ENCODE measurements around the gene RETREG3. TPM values are rescaled to one million over a fixed set of nuclear protein-coding genes. Genes with fewer than 3 reads are reported as not detected.
"Not testable (repeated sequence)": the region's sequence is repeated elsewhere in the genome, so short reads cannot be mapped to it uniquely, and the experiment has no call there.

RETREG3 gene
- total RNA-seq, 1 experiment from 2014 or later, result 46.0 TPM

- ChIA-PET CTCF (interaction anchor here (0.7 to 7.0 kb wide), 12 partner anchors 9 to 211 kb away, joined by 3 to 61 read pairs (median 4); partner anchors contain the start of genes PLEKHH3, RETREG3 and TUBG1), POLR2A (interaction anchor here (0.6 to 8.2 kb wide), 13 partner anchors 9 to 88 kb away, joined by 3 to 110 read pairs (median 9); partner anchors contain the start of genes PLEKHH3, PSMC3IP, RETREG3 and TUBG1)
- peaks cover 15% of the 10 kb centered on the region for H3K4me1 Mint-ChIP-seq (ENCODE audit: insufficient read depth, unreplicated experiment)
- peak; percentile 14 for DNase-seq (ENCODE audit: unreplicated experiment)
- no peak overlapping the region for H3K4me3 Mint-ChIP-seq (ENCODE audit: unreplicated experiment)
- no peaks in the 10 kb centered on the region for H3K9me3 Mint-ChIP-seq (ENCODE audit: unreplicated experiment)
- BruUV-seq (replicated peaks), result no TSS peak
- H3K27ac Mint-ChIP-seq (ENCODE audit: low read depth, unreplicated experiment), result no peak overlapping the region
- TF ChIP-seq, protein P1, sequence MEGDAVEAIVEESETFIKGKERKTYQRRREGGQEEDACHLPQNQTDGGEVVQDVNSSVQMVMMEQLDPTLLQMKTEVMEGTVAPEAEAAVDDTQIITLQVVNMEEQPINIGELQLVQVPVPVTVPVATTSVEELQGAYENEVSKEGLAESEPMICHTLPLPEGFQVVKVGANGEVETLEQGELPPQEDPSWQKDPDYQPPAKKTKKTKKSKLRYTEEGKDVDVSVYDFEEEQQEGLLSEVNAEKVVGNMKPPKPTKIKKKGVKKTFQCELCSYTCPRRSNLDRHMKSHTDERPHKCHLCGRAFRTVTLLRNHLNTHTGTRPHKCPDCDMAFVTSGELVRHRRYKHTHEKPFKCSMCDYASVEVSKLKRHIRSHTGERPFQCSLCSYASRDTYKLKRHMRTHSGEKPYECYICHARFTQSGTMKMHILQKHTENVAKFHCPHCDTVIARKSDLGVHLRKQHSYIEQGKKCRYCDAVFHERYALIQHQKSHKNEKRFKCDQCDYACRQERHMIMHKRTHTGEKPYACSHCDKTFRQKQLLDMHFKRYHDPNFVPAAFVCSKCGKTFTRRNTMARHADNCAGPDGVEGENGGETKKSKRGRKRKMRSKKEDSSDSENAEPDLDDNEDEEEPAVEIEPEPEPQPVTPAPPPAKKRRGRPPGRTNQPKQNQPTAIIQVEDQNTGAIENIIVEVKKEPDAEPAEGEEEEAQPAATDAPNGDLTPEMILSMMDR (IDR thresholded peaks at IDR 0.05; ENCODE audit: unreplicated experiment), result no peak
- intact Hi-C loops (cut with micrococcal nuclease), result loop anchor here (1.0 kb wide), 1 partner anchor 145 kb away; no protein-coding TSS in a partner anchor
- H3K27me3 Mint-ChIP-seq (ENCODE audit: insufficient read depth, unreplicated experiment), result no peaks in the 10 kb centered on the region
- H3K36me3 Mint-ChIP-seq (ENCODE audit: insufficient read depth, unreplicated experiment), result peaks cover 32% of the 10 kb centered on the region
These were observed 8.8 kb upstream of the RETREG3 start for GRCh38 chr17:42617956-42618431.

DNA sequence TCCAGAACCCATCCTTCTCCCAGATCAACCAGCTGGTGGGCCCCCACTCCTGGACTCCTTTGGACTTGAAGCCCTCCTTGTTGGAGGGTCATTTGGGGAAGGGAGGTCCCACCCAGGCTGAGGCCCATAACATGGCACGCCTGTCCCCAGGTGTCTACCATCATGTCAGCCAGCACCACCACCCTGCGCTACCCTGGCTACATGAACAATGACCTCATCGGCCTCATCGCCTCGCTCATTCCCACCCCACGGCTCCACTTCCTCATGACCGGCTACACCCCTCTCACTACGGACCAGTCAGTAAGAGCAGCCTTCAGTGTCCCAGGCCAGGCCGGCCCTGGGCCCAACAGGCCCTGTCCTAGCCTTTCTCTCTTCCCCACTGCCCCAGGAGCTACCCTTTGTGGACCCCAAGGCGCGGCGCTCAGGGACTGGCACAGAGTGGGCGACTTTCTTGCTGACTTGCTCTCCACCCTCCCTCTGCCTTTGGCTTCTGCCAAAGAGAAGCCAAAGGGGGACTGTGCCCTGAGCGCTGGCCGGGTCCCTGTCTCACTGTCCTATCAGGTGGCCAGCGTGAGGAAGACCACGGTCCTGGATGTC, 4.6 kb upstream of the RETREG3 start:
- intact Hi-C loops (cut with micrococcal nuclease), result no loop called here
- ChIA-PET POLR2A (interaction anchor here (0.6 to 0.7 kb wide), 3 partner anchors 11 to 69 kb away, joined by 3 to 7 read pairs (median 4); no protein-coding TSS in a partner anchor), CTCF (interaction anchor here (0.7 kb wide), 1 partner anchor 10 kb away, joined by 3 read pairs; no protein-coding TSS in a partner anchor)
- Mint-ChIP-seq H3K27me3 (ENCODE audit: insufficient read depth, unreplicated experiment) (no peaks in the 10 kb centered on the region), H3K4me3 (ENCODE audit: unreplicated experiment) (no peak overlapping the region), H3K27ac (ENCODE audit: low read depth, unreplicated experiment) (no peak overlapping the region), H3K36me3 (ENCODE audit: insufficient read depth, unreplicated experiment) (peaks cover 38% of the 10 kb centered on the region), H3K9me3 (ENCODE audit: unreplicated experiment) (no peaks in the 10 kb centered on the region), H3K4me1 (ENCODE audit: insufficient read depth, unreplicated experiment) (peaks cover 10% of the 10 kb centered on the region)
- BruUV-seq (replicated peaks), result no TSS peak
- DNase-seq (ENCODE audit: unreplicated experiment), result no peak
- TF ChIP-seq, protein P1 (IDR thresholded peaks at IDR 0.05; ENCODE audit: unreplicated experiment), result no peak

DNA sequence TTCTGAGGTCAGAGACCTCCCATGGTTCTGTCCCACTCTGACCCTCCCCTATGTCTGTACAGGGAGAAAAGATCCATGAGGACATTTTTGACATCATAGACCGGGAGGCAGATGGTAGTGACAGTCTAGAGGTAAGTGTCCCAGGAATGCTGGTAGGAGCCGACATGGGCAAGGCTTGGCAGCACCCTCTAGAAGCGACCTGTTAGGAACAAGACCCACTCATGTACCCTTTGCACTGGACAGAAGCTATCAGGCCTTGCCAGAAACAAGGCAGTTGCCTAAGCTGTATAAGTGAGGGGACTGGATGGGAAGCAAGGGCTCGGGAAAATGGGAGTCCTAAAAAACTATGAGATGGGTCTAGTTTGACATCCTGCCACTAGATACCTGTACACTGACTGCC, 2.8 kb upstream of the RETREG3 start:
- Mint-ChIP-seq H3K4me3 (ENCODE audit: unreplicated experiment) (no peak overlapping the region), H3K9me3 (ENCODE audit: unreplicated experiment) (no peaks in the 10 kb centered on the region), H3K36me3 (ENCODE audit: insufficient read depth, unreplicated experiment) (peaks cover 38% of the 10 kb centered on the region), H3K27me3 (ENCODE audit: insufficient read depth, unreplicated experiment) (no peaks in the 10 kb centered on the region), H3K27ac (ENCODE audit: low read depth, unreplicated experiment) (peak overlapping the region; percentile 46), H3K4me1 (ENCODE audit: insufficient read depth, unreplicated experiment) (no peaks in the 10 kb centered on the region)
- ChIA-PET CTCF (interaction anchor here (1.4 to 2.5 kb wide), 2 partner anchors 34 to 63 kb away, joined by 4 to 14 read pairs; no protein-coding TSS in a partner anchor), POLR2A (interaction anchor here (0.9 to 1.7 kb wide), 2 partner anchors 34 to 67 kb away, joined by 3 to 5 read pairs; no protein-coding TSS in a partner anchor)
- TF ChIP-seq, protein P1 (IDR thresholded peaks at IDR 0.05; ENCODE audit: unreplicated experiment), result no peak
- no TSS peak for BruUV-seq (replicated peaks)
- intact Hi-C loops (cut with micrococcal nuclease), result no loop called here
- no peak for DNase-seq (ENCODE audit: unreplicated experiment)

GRCh38 chr17:42609814-42610801, 934 bp upstream of the RETREG3 start:
- not testable (repeated sequence) for H3K9me3 Mint-ChIP-seq (ENCODE audit: unreplicated experiment); H3K4me1 Mint-ChIP-seq (ENCODE audit: insufficient read depth, unreplicated experiment); H3K27me3 Mint-ChIP-seq (ENCODE audit: insufficient read depth, unreplicated experiment); DNase-seq (ENCODE audit: unreplicated experiment)
- POLR2A ChIA-PET, result interaction anchor here (0.7 to 6.9 kb wide), 30 partner anchors 10 to 1716 kb away, joined by 3 to 158 read pairs (median 7); partner anchors contain the start of genes CAVIN1, CCR10, CNTNAP1 and MLX
- BruUV-seq (replicated peaks), result TSS peak; percentile 45
- intact Hi-C loops (cut with micrococcal nuclease), result loop anchor here (5.0 kb wide), 1 partner anchor 67 kb away; the partner anchor contains the start of gene PLEKHH3
- Mint-ChIP-seq H3K4me3 (ENCODE audit: unreplicated experiment) (peak overlapping the region; percentile 99), H3K36me3 (ENCODE audit: insufficient read depth, unreplicated experiment) (peaks cover 35% of the 10 kb centered on the region), H3K27ac (ENCODE audit: low read depth, unreplicated experiment) (peak overlapping the region; percentile 91)
- CTCF ChIA-PET, result interaction anchor here (0.7 to 2.6 kb wide), 7 partner anchors 9 to 75 kb away, joined by 3 to 14 read pairs (median 4); no protein-coding TSS in a partner anchor

All from MCF 10A (cell line).